ENCODE measurements around the gene SLC10A3. TPM values are rescaled to one million over a fixed set of nuclear protein-coding genes. Genes with fewer than 3 reads are reported as not detected.

The SLC10A3 gene
- total RNA-seq, 1 experiment from 2014 or later: 54.9 TPM

DNA sequence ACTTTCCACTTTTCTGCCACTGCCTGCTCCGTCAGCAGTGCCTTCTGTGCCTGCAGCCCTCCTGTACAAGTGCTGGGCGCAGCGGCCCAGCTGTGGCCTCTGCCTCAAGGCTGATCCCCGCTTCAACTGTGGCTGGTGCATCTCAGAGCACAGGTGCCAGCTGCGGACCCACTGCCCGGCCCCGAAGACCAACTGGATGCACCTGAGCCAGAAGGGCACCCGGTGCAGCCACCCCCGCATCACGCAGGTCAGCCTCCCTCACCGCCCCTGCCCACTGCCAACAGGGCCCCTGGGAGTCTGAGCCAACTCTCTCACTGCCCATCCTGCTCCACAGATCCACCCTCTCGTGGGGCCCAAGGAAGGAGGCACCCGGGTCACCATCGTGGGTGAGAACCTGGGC is 24.8 kb downstream of the SLC10A3 start:
- H3F3A ChIP-seq (ENCODE audit: insufficient read depth, low read depth): no peaks in the 10 kb centered on the region
- no peaks in the 10 kb centered on the region for H3K9me2 ChIP-seq (ENCODE audit: insufficient read depth)
- H3K36me3 ChIP-seq (ENCODE audit: low read depth): no peaks in the 10 kb centered on the region
- no peak for DNase-seq
- no peaks in the 10 kb centered on the region for H3K4me1 ChIP-seq (replicated peaks; ENCODE audit: insufficient read depth)
- H3K27ac ChIP-seq: no peak overlapping the region
- no peak overlapping the region for H2AFZ ChIP-seq
- ChIA-PET CTCF (no interaction called here), POLR2A (ENCODE audit: unreplicated experiment) (no interaction called here)
- intact Hi-C loops (cut with micrococcal nuclease; ENCODE audit: unreplicated experiment): no loop called here
- H3K79me2 ChIP-seq (ENCODE audit: low read depth): no peaks in the 10 kb centered on the region
- no peak overlapping the region for H3K4me2 ChIP-seq
- TF ChIP-seq EZH2 (IDR thresholded peaks at IDR 0.05; ENCODE audit: low read depth): no peak
- TF ChIP-seq, protein P1, sequence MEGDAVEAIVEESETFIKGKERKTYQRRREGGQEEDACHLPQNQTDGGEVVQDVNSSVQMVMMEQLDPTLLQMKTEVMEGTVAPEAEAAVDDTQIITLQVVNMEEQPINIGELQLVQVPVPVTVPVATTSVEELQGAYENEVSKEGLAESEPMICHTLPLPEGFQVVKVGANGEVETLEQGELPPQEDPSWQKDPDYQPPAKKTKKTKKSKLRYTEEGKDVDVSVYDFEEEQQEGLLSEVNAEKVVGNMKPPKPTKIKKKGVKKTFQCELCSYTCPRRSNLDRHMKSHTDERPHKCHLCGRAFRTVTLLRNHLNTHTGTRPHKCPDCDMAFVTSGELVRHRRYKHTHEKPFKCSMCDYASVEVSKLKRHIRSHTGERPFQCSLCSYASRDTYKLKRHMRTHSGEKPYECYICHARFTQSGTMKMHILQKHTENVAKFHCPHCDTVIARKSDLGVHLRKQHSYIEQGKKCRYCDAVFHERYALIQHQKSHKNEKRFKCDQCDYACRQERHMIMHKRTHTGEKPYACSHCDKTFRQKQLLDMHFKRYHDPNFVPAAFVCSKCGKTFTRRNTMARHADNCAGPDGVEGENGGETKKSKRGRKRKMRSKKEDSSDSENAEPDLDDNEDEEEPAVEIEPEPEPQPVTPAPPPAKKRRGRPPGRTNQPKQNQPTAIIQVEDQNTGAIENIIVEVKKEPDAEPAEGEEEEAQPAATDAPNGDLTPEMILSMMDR (conservative IDR thresholded peaks at IDR 0.05): no peak
- H4K20me1 ChIP-seq (ENCODE audit: insufficient read depth): no peaks in the 10 kb centered on the region
- H3K27me3 ChIP-seq (ENCODE audit: insufficient read depth, low read depth): no peaks in the 10 kb centered on the region
- H3K9me3 ChIP-seq (ENCODE audit: insufficient read depth, low read depth): no peaks in the 10 kb centered on the region
- no peak overlapping the region for H3K4me3 ChIP-seq
- no TSS peak for BruUV-seq (replicated peaks)

DNA sequence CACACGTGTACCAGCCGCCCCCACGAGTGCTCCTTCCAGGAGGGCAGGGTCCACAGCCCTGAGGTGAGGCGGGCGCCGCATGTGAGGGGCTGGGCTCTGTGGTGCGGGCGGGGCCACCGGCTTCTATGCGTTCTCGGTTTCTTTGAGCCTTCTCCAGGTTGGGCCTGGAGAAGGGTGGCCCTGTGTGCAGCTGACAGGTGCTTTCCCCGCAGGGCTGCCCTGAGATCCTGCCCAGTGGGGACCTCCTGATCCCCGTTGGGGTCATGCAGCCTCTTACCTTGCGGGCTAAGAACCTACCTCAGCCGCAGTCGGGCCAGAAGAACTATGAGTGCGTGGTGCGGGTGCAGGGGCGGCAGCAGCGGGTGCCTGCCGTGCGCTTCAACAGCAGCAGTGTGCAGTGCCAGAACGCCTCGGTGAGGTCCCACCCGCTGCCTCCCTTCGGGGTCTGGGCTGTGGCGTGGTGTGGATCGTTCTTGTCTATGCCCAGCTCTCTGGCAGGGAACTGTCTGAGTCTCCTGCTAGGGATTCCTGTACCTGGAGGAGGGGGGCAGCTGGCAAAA is 25.5 kb downstream of the SLC10A3 start:
- no peaks in the 10 kb centered on the region for H3K4me1 ChIP-seq (replicated peaks; ENCODE audit: insufficient read depth)
- no TSS peak for BruUV-seq (replicated peaks)
- no peak overlapping the region for H2AFZ ChIP-seq
- no peaks in the 10 kb centered on the region for H3K9me3 ChIP-seq (ENCODE audit: insufficient read depth, low read depth)
- H3K9me2 ChIP-seq (ENCODE audit: insufficient read depth): no peaks in the 10 kb centered on the region
- H4K20me1 ChIP-seq (ENCODE audit: insufficient read depth): no peaks in the 10 kb centered on the region
- no peak for DNase-seq
- H3K27me3 ChIP-seq (ENCODE audit: insufficient read depth, low read depth): no peaks in the 10 kb centered on the region
- CTCF ChIA-PET: no interaction called here
- POLR2A ChIA-PET (ENCODE audit: unreplicated experiment): no interaction called here
- intact Hi-C loops (cut with micrococcal nuclease; ENCODE audit: unreplicated experiment): no loop called here
- H3K4me3 ChIP-seq: no peak overlapping the region
- H3K79me2 ChIP-seq (ENCODE audit: low read depth): no peaks in the 10 kb centered on the region
- H3K36me3 ChIP-seq (ENCODE audit: low read depth): no peaks in the 10 kb centered on the region
- no peak for TF ChIP-seq EZH2 (IDR thresholded peaks at IDR 0.05; ENCODE audit: low read depth)
- TF ChIP-seq, protein P1 (conservative IDR thresholded peaks at IDR 0.05): no peak
- no peak overlapping the region for H3K4me2 ChIP-seq
- H3F3A ChIP-seq (ENCODE audit: insufficient read depth, low read depth): no peaks in the 10 kb centered on the region
- no peak overlapping the region for H3K27ac ChIP-seq

GRCh38 chrX:154463611-154464220 is 26.7 kb downstream of the SLC10A3 start:
- Histone ChIP-seq H3K27me3 (ENCODE audit: insufficient read depth, low read depth) (no peaks in the 10 kb centered on the region), H3K4me2 (no peak overlapping the region), H4K20me1 (ENCODE audit: insufficient read depth) (no peaks in the 10 kb centered on the region), H3K4me1 (replicated peaks; ENCODE audit: insufficient read depth) (peaks cover 5% of the 10 kb centered on the region), H2AFZ (no peak overlapping the region), H3K9me2 (ENCODE audit: insufficient read depth) (no peaks in the 10 kb centered on the region), H3K27ac (no peak overlapping the region), H3F3A (ENCODE audit: insufficient read depth, low read depth) (no peaks in the 10 kb centered on the region), H3K9me3 (ENCODE audit: insufficient read depth, low read depth) (no peaks in the 10 kb centered on the region), H3K79me2 (ENCODE audit: low read depth) (peaks cover 6% of the 10 kb centered on the region; the same call in 1 of the 2 replicates), H3K4me3 (no peak overlapping the region), H3K36me3 (ENCODE audit: low read depth) (no peaks in the 10 kb centered on the region)
- POLR2A ChIA-PET (ENCODE audit: unreplicated experiment): no interaction called here
- BruUV-seq (replicated peaks): no TSS peak
- TF ChIP-seq, protein P1 (conservative IDR thresholded peaks at IDR 0.05): no peak
- TF ChIP-seq EZH2 (IDR thresholded peaks at IDR 0.05; ENCODE audit: low read depth): no peak
- CTCF ChIA-PET: no interaction called here
- intact Hi-C loops (cut with micrococcal nuclease; ENCODE audit: unreplicated experiment): no loop called here
- DNase-seq: no peak
